GM21423 (cell line): ENCODE measurements around the gene FAM89A.
"Not testable (repeated sequence)": the region's sequence is repeated elsewhere in the genome, so short reads cannot be mapped to it uniquely, and the experiment has no call there.

Experiments used
- ATAC-seq: cut with Tn5 transposase; IDR thresholded peaks from one replicate; pipeline ENCODE4 v1.9.1; 2021; ENCODE audit warnings: mild to moderate bottlenecking, moderate library complexity; ENCODE audit not compliant: unreplicated experiment

The FAM89A gene

DNA sequence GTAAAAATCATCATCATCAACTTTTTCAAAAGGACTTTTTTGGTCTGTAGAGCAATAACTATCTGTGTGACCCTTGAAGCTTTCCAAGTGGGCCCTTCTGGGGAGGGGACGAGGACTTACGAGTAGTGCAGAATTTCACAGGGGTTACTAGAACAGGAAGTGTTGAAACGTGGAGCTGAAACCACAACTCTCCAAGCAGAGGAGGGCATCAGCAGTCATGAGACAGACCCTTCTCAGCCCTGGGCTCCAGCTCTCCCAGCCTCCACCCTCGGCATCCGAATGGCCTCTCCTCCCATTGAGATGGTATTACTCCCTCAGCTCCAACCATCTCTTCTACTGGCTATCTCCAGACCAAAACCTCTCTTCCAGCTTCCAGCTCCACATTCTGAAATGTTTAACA, 3.6 kb downstream of the FAM89A start:
- ATAC-seq = no peak

GRCh38 chr1:231035799-231036198, 4.3 kb downstream of the FAM89A start:
- no peak for ATAC-seq

GRCh38 chr1:231032963-231033362, 7.1 kb downstream of the FAM89A start:
- no peak for ATAC-seq

DNA sequence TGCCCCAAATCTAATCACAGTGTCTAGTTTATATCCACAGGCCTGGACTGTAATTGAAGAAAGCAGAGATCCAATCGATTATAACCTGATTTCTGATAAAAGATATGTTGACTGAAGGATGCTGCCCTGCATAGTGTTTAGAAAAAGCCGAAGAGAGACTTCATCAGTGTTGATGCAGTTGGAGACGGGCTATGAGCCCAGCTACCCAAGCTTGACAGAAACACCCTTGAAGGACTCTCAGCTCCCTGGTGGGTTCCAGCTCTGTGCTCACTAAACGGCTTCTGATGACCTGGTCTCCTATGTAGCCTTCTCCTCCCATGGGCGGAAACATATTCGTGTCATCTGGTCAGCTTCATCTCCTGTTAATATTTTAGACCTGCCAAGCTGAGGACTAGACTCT, 10.2 kb downstream of the FAM89A start:
- ATAC-seq = no peak

- not testable (repeated sequence) for ATAC-seq
Observed at GRCh38 chr1:231029247-231029646, 10.8 kb downstream of the FAM89A start.

- no peak for ATAC-seq
Observed at GRCh38 chr1:231028682-231029081, 11.4 kb downstream of the FAM89A start.

- ATAC-seq = no peak
Observed at GRCh38 chr1:231027971-231028370, 12.1 kb downstream of the FAM89A start.

DNA sequence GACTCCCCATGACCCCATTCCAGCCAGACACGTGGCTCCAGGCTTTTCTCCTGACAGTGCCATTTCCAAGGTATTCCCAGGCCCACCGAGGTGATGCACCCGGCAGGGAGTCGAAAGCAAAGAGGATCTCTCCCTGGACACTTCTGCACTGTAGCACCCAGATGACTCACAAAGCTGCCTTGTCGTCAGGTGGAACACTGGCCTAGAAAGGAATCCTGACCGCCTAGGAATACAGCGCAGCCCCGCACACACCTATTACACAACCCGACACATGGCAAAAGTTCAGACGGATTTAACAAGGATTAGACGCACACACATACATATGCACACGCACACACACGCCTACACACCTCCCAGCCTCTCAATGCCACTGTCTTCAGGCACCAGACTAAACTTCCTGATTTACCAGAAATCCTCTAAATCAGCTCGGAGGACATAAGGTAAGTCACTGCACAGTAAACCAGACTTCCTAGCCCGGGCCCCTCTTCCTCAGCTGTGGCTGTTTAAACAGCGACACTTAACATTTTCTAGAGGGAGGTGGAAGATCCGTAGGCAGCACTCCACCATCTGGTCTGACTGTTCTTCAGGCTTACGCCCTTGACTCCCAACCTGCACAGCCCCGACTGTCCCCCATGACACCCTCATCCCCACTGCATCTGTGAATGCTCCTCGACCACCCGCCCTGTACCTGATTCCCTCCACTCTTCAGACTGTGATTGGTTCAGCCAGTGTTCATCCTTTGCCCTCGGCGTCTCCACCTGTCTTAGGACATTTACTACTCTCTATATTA, 12.7 kb downstream of the FAM89A start:
- no peak for ATAC-seq

DNA sequence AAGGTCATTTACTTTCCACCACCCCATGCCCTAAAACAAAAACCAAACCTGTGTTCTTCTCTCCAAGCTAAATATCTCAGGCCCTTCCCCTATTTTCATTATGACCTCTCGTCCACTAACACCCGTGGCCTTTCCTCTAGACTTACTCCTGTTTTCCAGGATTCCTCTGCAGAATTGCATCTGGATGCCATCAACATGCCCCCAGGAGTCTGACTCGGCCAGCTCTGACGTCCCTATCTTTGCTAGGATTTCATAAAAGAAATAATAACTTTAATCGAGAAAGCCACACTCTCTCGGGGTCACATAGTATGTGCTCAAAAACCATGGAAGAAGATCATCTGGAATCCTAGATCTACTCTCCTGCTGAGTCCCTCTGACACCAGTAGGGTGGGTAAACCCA, 13.5 kb downstream of the FAM89A start:
- no peak for ATAC-seq

DNA sequence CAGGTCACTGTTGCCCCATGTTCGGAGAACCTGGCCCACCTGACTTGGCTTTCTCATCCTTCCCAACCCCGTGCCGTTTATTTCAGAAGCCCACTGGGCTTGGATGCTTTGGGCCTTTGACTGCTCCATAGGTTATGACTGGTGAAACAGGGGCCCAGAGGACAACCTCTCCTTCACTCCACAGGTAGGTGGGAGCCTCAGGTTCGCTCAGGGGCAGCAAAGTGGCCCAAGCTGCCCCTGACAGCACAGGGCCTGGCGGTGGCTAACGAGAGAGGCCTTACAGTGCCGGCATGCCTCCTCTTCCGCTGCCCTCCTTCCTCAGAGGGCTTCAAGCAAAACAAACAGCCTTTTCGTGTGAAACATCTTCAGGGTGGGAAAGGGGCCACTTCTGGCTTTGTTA, 16.9 kb downstream of the FAM89A start:
- no peak for ATAC-seq

GRCh38 chr1:231022543-231022942, 17.5 kb downstream of the FAM89A start:
- ATAC-seq = not testable (repeated sequence)

DNA sequence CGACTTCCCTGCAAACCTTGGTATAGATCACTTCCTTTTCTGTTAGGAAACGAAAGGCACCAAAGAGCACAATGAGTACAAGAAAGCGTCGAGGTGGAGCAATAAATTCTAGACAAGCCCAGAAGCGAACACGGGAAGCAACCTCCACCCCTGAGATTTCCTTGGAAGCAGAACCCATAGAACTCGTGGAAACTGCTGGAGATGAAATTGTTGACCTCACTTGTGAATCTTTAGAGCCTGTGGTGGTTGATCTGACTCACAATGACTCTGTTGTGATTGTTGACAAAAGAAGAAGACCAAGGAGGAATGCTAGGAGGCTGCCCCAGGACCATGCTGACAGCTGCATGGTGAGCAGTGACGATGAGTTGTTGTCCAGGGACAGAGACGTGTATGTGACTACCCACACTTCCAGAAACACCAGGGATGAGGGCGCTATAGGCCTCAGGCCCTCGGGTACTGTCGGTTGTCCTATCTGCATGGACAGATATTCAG, 18.5 kb downstream of the FAM89A start:
- ATAC-seq = no peak

- ATAC-seq = no peak
Observed at GRCh38 chr1:231020816-231021215, 19.2 kb downstream of the FAM89A start.

DNA sequence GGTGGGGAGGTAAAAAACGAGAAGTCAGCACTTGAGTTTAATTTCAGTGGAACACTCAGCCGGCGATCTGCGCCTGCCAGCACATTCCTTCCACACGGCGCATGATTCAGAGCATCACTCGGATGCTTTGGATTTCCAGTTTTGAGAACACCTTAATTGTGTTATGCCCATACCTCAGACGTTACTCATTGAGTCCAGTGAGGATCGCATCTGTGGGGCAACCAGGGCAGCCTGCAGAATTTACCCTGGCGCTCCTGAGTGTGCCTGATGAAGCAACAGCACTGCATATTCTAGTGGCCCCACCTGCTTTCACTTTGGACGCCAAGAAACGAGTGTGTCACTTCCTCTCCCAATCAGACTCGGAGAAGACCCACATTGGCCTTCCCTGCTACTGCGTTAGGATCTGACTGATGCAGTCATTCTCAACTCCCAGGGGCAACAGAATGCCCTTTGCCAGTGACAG, 19.9 kb downstream of the FAM89A start:
- no peak for ATAC-seq

- ATAC-seq = no peak
Observed at GRCh38 chr1:231019711-231020110, 20.3 kb downstream of the FAM89A start.

DNA sequence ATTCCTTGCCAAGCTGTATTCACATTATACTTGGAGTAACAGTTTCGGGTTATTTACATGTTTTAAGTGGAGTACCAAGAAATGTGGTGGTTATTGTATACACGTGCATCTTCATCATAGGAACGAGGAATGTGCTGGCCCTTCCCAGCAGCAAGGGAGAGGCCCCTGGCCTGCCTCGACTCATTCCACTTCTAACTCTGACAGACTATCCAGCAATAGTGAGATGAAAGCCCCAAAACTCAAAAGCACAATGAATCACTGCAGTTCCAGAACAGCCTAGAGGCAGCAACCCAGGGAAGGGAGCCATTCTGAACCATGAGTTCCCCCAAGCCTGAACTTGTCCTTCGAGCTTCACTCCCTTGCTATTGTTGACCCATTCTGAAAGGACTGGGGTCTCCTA, 23.1 kb downstream of the FAM89A start:
- no peak for ATAC-seq

DNA sequence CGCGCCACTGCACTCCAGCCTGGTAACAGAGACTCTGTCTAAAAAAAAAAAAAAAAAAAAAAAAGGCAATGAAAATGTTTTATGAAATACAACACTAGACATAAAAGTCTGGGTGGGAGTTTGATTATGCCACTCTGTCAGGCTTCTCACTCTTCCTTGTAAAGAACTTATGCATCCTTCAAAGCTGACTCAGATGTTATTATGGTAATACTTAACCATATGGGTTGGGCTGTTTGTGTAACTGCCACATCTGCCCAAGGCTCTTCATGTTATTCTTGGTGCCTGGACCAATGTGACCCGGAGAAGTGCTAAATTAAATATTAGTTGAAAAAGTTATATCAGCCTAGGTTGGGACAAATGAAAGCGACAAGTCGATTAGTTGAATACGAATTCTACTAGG, 23.8 kb downstream of the FAM89A start:
- no peak for ATAC-seq

GRCh38 chr1:231013391-231014015, 26.6 kb downstream of the FAM89A start:
- no peak for ATAC-seq

GRCh38 chr1:231011963-231012362, 28.1 kb downstream of the FAM89A start:
- ATAC-seq = no peak

GRCh38 chr1:231011360-231011759, 28.7 kb downstream of the FAM89A start:
- no peak for ATAC-seq

- ATAC-seq = not testable (repeated sequence)
Observed at GRCh38 chr1:231007535-231007934, 32.5 kb downstream of the FAM89A start.

DNA sequence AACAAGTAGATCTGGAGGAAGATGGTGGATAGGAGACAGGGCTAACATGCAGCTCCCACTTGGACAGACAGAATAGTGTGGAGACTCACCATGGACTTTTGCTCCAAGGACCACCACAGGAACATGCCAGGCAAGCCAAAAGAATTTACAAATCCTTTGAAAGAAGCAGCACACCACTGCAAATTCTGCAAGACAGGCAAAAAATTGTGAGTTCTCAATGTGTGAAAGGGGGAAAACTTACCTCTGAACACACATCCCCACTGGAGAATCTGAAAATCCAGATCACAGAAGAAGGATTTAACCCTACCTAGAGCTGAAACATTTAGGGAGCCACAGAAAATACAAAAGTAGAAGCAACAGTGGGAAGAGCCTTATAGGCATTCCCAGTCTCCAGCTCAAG, 38.2 kb downstream of the FAM89A start:
- ATAC-seq = no peak
